ENCODE data around the gene PKIG.

Gene PKIG

GRCh38 chr20:44620030-44620429, 37.7 kb downstream of the PKIG start:
- no peak for TF ChIP-seq REST (IDR thresholded peaks at IDR 0.05; ENCODE audit: insufficient read depth in 1 of 2, low read depth in 2 of 2, low read length in 2 of 2)

DNA sequence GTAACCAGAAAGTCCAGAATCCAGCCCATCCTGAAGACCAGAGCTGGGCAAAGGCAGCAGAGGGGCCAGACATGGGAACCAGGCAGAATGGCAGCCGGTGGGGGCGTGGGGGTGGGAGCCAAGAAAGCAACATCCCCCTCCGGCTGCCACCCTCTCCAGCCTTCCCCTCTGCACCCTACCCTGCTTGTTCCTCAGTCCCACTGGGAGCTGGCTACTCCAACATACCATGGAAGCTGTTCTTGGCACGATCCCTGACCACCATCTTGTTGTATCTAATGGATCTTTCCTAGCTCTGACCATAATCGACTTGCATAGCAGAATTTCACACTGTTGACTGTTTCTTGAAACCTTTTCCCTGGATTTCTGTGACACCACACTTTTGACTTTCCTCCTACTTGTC, 38.9 kb downstream of the PKIG start:
- TF ChIP-seq FOXP2 (optimal IDR thresholded peaks at IDR 0.05; ENCODE audit: borderline replicate concordance, extremely low read depth, extremely low read length, insufficient read depth) (no peak), POLR2AphosphoS5 (IDR thresholded peaks at IDR 0.05; ENCODE audit: low read depth, low read length) (no peak), REST (IDR thresholded peaks at IDR 0.05; ENCODE audit: insufficient read depth in 1 of 2, low read depth in 2 of 2, low read length in 2 of 2) (no peak), TAF1 (IDR thresholded peaks at IDR 0.05; ENCODE audit: borderline replicate concordance, insufficient read depth, low read length) (no peak), SIN3A (IDR thresholded peaks at IDR 0.05; ENCODE audit: borderline replicate concordance, insufficient read depth, low read length) (no peak)

- TF ChIP-seq TAF1 (IDR thresholded peaks at IDR 0.05; ENCODE audit: borderline replicate concordance, insufficient read depth, low read length): no peak
- no peak for TF ChIP-seq POLR2AphosphoS5 (IDR thresholded peaks at IDR 0.05; ENCODE audit: low read depth, low read length)
- no peak for TF ChIP-seq REST (IDR thresholded peaks at IDR 0.05; ENCODE audit: insufficient read depth in 1 of 2, low read depth in 2 of 2, low read length in 2 of 2)
- no peak for TF ChIP-seq FOXP2 (optimal IDR thresholded peaks at IDR 0.05; ENCODE audit: borderline replicate concordance, extremely low read depth, extremely low read length, insufficient read depth)
- no peak for TF ChIP-seq SIN3A (IDR thresholded peaks at IDR 0.05; ENCODE audit: borderline replicate concordance, insufficient read depth, low read length)
Measured at GRCh38 chr20:44621939-44622338, 39.6 kb downstream of the PKIG start.

DNA sequence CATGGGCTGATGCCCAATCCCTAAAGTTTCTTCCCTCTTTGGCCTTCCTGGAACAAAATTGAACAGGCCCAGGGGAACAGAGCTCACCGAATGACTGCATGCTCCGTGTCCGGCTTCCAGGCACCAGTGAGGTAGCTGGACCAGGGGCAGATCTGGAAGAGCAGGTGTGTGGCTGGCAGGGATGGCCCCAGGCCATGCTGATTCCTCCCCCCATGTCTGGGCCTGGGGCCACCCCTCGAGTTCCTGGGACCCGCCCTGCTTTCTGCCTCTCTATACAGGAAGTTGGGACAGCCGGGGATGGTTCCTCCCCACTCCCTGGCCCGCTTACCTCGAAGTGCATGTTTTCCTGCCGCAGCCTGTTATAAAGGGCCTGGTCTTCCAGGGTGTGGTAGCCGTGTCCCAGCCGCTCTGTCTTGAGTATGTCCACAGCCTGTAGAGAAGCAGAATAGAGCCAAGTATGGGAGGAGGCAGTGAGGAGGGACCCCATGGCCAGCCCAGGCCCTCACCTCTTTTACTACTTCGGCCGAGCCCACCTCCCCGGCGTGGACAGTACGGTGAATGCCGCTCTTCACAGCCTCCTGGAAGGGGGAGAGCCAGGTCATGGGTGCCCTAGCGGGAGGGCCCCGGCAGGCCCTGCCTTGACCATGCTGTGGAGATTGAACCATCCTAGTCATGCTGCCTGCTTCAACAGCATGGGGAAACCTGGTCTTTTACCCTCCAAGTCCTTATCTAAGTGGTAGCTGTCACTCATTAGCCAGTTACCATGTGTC, 40.3 kb downstream of the PKIG start:
- TF ChIP-seq FOXP2 (optimal IDR thresholded peaks at IDR 0.05; ENCODE audit: borderline replicate concordance, extremely low read depth, extremely low read length, insufficient read depth): no peak
- no peak for TF ChIP-seq REST (IDR thresholded peaks at IDR 0.05; ENCODE audit: insufficient read depth in 1 of 2, low read depth in 2 of 2, low read length in 2 of 2)
- TF ChIP-seq TAF1 (IDR thresholded peaks at IDR 0.05; ENCODE audit: borderline replicate concordance, insufficient read depth, low read length): no peak
- no peak for TF ChIP-seq POLR2AphosphoS5 (IDR thresholded peaks at IDR 0.05; ENCODE audit: low read depth, low read length)

DNA sequence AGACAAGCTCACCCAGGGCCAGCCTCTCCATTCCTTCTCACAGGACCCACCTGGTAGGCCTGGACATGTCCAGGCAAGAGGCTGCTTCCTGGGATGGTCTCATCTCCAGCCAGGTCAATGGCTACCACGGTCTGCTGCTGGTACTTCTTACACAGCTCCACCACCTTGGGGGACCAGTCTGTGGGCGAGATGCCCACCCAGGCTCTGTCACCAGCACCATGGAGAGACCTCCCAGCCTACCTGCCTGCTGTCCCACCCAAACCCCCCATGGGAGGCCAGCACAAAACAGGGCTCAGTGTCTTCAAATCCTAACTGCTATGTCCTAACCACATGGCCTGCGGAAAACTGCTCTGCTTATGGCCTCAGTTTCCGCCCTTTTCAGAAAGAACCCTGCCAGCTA, 41.8 kb downstream of the PKIG start:
- TF ChIP-seq TAF1 (IDR thresholded peaks at IDR 0.05; ENCODE audit: borderline replicate concordance, insufficient read depth, low read length): no peak
- no peak for TF ChIP-seq POLR2AphosphoS5 (IDR thresholded peaks at IDR 0.05; ENCODE audit: low read depth, low read length)
- TF ChIP-seq SIN3A (IDR thresholded peaks at IDR 0.05; ENCODE audit: borderline replicate concordance, insufficient read depth, low read length): no peak
- no peak for TF ChIP-seq FOXP2 (optimal IDR thresholded peaks at IDR 0.05; ENCODE audit: borderline replicate concordance, extremely low read depth, extremely low read length, insufficient read depth)
- TF ChIP-seq REST (IDR thresholded peaks at IDR 0.05; ENCODE audit: insufficient read depth in 1 of 2, low read depth in 2 of 2, low read length in 2 of 2): no peak
